ENCODE measurements around the gene SSNA1.
A peak's percentile ranks its signal among the peaks of the same experiment; 100 is the strongest.
"Not testable (repeated sequence)": the region's sequence is repeated elsewhere in the genome, so short reads cannot be mapped to it uniquely, and the experiment has no call there.

Gene SSNA1

GRCh38 chr9:137234055-137234697 is 45.7 kb downstream of the SSNA1 start:
- DNase-seq: no peak

DNA sequence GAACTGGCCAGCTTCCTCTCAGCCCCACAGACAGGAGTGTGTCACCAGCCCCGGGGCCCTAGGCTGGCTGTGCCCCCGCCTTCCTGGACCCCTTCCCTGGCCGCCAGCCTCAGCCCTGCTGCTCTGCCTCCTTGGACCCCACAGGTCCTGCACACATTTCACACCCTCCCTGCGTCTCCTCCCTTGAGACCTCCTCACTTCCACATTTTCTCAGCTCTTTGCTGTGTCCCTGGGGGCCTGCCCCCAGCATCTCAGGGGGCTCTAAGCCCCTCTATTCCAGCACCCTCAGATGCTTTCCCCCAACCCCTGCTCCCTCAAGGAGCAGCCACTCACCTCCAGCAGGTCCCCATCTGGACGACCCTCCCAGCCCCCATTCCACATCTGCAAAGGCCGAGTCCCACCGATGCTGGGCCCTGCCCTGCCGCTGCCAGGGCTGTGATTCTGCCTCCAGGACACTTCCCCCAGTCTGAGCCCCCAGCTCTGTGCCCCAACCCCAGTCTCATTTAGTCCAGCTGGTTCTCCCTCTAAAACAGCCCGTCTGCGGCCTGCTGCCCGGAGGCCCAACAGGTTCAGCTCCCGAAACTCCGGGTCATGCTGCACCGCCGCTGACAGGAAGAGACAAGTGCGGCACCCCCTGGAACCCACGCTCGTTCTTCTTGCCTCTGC is 46.4 kb downstream of the SSNA1 start:
- no peak for DNase-seq

DNA sequence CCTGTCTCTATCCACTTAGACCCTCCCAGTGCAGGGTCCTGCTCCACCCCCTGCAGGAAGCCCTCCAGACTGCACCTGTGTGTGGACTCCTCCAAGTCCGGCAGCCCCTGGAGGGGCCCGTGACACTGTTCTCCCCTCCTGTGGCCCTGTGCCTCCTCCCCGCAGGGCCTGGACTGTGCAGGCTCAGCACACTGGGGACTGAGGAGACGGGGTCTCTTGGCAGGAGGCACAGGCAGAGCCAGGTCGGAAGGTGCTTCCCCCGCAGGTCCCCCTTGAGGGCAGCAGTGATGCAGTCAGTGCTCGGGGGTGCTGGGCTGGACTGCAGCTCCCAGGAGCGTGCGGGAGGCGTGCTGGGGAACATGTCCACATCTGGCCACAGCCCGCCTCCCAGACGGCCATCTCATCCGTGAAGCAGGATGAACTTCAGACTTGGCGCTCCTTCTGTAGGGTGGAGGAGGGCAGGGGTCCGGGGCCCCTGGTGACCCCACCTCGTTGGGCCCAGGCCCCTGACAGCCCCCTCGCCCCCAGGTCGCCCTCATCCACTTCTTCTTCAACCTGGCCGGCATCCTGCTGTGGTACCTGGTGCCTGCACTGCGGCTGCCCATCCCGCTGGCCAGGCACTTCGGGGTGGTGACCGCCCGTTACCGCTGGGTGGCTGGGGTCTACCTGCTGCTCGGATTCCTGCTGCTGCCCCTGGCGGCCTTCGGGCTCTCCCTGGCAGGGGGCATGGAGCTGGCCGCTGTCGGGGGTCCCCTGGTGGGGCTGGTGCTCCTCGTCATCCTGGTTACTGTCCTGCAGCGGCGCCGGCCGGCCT is 47.2 kb downstream of the SSNA1 start:
- DNase-seq: no peak

DNA sequence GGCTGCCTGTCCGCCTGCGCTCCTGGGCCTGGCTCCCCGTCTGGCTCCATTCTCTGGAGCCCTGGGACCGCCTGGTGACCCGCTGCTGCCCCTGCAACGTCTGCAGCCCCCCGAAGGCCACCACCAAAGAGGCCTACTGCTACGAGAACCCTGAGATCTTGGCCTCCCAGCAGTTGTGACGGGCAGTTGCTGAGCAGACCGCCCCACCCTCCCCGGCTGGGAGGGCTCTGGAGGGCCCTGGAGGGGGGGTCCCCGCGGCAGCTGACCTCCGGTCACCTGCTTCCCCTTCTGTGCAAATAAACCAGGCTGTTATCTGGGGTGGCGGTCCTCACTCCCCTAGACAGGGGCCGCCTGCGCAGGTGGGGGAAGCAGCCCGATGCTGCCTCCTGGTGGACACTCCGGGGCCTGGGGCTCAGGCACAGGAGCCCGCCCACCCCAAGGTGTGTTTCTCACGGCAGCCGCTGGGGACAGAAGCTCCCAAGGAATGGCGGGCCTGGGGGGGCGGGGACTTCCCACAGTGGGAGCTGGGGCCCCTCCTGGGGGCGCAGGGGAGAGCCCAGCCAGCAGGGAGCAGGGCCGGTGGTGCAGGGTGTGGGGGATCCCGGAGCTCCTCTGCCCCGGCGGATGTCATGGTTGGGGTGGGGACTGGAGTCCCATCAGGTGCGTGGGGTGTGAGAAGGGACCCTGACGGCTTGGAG is 47.9 kb downstream of the SSNA1 start:
- peak; percentile 71 for DNase-seq

DNA sequence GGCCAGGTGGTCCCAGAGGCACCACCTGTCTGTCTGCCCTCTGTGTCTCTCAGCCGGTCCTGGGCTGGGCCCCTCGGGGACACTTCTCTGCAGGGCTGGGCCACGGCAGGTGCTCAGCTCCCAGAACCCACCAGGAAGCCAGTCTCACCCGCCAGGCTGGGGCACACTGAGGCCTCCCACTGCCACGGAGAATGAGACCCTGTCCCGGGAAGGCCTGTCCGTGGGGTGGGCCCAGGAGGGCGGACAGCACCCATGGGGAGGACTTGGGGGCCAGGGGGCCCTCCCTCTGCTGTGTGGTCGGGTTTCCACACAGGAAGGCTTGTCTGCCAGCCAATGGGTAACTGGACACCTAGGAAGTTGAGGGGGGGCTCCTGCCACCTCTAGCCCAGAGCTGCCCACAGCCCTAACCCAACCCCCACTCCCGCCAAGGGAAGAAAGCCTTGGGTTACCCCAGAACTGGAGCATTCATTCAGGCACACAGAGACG is 48.5 kb downstream of the SSNA1 start:
- DNase-seq: no peak

DNA sequence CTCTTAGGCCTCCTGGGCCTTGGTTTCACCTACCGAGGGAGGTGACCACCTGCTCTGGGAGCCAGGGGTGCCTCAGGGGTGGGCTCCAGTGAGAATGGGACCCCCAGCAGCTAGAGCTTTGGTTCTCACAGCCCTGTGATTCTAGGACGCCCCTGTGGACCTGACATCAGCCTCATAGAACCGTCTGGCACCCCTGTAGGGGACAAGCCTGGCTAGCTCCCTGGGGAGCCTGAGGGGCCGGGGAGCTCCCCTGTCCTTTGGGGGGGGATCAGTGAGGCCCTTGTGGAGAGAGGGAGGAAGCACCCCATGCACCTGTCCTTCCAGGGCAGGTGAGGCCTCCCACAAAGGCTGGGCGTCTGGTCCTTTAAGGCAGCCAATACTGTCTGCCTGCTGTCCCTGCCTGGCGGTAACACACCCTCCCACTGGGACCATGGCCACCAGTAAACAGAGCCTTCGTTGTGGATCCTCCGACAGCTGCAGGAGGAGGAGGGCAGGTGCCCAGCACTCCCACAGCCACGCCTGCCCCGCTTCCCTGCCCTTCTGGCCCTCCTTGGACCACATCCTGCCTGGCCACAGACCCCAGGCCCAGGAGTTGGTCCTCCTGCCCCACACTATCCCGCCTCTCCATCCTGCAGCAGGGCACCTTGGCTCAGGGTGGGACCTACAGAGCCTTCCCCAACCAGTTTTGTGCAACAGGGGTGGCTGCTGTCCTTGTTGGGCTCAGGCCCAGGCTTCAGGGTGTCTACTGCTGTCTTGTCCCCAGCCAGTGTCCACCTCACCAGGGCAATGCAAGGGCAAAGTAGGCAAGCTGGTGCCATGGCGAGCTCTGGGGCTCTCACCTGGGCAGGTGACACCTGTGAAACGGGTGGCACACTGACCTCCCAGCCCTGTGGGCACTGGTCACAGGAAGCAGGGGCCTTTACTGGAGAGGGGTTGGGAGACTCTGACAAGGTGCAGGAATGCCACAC is 49.6 kb downstream of the SSNA1 start:
- DNase-seq: no peak

DNA sequence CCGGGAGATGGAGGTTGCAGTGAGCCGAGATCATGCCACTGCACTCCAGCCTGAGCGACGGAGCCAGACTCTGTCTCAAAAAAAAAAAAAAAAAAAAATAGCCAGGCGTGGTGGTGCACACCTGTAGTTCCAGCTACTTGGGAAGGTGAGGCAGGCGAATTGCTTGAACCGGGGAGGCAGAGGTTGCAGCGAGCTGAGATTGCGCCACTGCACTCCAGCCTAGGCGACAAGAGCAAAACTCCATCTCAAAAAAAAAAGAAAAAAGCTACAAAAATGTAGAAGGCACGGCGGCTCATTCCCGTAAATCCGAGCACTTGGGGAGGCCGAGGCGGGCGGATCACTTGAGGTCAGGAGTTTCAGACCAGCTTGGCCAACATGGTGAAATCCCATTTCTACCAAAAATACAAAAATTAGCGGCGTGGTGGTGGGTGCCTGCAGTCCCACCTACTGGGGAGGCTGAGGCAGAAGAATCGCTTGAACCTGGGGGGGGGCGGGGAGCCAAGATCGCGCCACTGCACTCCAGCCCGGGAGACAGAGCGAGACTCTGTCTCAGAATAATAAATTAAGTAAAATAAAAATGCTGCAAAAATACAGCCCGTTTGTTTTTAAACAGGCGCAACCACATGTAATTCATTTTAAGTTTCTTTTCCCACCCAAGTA is 51.2 kb downstream of the SSNA1 start:
- not testable (repeated sequence) for DNase-seq

Measured in fibroblast of skin of back (primary cell).